Suprapubic skin (tissue), 4 donors: Measurements from ENCODE around the gene ENOPH1.
"Not testable (repeated sequence)": the region's sequence is repeated elsewhere in the genome, so short reads cannot be mapped to it uniquely, and the experiment has no call there.

Experiments used
- EP300 ChIP-seq: sonication (generic); formaldehyde crosslinking; IDR thresholded peaks from one replicate; pipeline ENCODE4 v1.6.1; 2017; ENCODE audit warnings: antibody characterized with exemption
- POLR2A ChIP-seq, 2 donors: fragments of 450-650 bp; IDR thresholded peaks; one replicate each; pipeline ENCODE4 v1.6.1; 2017; ENCODE audit warnings: antibody characterized with exemption in 2 of 2, mild to moderate bottlenecking in 2 of 2, moderate library complexity in 2 of 2
- POLR2AphosphoS5 ChIP-seq, 3 donors: sonication (generic); formaldehyde crosslinking; IDR thresholded peaks; one replicate each; pipeline ENCODE4 v1.6.1; 2017; ENCODE audit warnings: antibody characterized with exemption in 3 of 3
- TF ChIP-seq, protein P1 (sequence below), 2 donors: fragments of 200-600 bp in 1 of 2; fragments of 450-650 bp in 1 of 2; sonication (generic) in 1 of 2; IDR thresholded peaks; one replicate each; pipeline ENCODE4 v1.5.1; 2016 to 2019; ENCODE audit warnings: antibody characterized with exemption in 2 of 2, mild to moderate bottlenecking in 1 of 2, moderate library complexity in 1 of 2

- TF ChIP-seq, protein P1, sequence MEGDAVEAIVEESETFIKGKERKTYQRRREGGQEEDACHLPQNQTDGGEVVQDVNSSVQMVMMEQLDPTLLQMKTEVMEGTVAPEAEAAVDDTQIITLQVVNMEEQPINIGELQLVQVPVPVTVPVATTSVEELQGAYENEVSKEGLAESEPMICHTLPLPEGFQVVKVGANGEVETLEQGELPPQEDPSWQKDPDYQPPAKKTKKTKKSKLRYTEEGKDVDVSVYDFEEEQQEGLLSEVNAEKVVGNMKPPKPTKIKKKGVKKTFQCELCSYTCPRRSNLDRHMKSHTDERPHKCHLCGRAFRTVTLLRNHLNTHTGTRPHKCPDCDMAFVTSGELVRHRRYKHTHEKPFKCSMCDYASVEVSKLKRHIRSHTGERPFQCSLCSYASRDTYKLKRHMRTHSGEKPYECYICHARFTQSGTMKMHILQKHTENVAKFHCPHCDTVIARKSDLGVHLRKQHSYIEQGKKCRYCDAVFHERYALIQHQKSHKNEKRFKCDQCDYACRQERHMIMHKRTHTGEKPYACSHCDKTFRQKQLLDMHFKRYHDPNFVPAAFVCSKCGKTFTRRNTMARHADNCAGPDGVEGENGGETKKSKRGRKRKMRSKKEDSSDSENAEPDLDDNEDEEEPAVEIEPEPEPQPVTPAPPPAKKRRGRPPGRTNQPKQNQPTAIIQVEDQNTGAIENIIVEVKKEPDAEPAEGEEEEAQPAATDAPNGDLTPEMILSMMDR (IDR thresholded peaks at IDR 0.05): not testable (repeated sequence)
- TF ChIP-seq EP300; POLR2A (IDR thresholded peaks at IDR 0.05); POLR2AphosphoS5 (IDR thresholded peaks at IDR 0.05): not testable (repeated sequence)
These were observed 40.3 kb upstream of the ENOPH1 start for GRCh38 chr4:82390061-82390460.
